Lung microvascular endothelial cell (primary cell): ENCODE results near the gene CYSLTR1. TPM values are rescaled to one million over a fixed set of nuclear protein-coding genes. Genes with fewer than 3 reads are reported as not detected.

ENCODE experiments used
- total RNA-seq: library from RNA; depleted of rRNA; stranded (reverse); fragments of >200 nt; gene quantifications from 2 replicates; pipeline ENCODE4 v1.2.1, GENCODE V29; 2014

Gene CYSLTR1
- total RNA-seq, 1 donor from 2014 or later: not detected

Other genes starting within 250 kb of the CYSLTR1 start
- gene PGK1, start 223.4 kb downstream of the CYSLTR1 start, total RNA-seq: 122 and 135 TPM in 2 replicates
- 11.9 and 15.0 TPM in 2 replicates for gene TAF9B, start 188.0 kb downstream of the CYSLTR1 start, total RNA-seq